ENCODE data around the gene NGLY1. TPM values are rescaled to one million over a fixed set of nuclear protein-coding genes. Genes with fewer than 3 reads are reported as not detected.

The NGLY1 gene
- total RNA-seq, 1 donor from 2014 or later: 34.1 TPM

- intact Hi-C loops (cut with DNase I): no loop called here
- no peak for ATAC-seq
- peaks cover 48% of the 10 kb centered on the region for H3K36me3 ChIP-seq
Measured at GRCh38 chr3:25775936-25776335, 7.3 kb downstream of the NGLY1 start.

DNA sequence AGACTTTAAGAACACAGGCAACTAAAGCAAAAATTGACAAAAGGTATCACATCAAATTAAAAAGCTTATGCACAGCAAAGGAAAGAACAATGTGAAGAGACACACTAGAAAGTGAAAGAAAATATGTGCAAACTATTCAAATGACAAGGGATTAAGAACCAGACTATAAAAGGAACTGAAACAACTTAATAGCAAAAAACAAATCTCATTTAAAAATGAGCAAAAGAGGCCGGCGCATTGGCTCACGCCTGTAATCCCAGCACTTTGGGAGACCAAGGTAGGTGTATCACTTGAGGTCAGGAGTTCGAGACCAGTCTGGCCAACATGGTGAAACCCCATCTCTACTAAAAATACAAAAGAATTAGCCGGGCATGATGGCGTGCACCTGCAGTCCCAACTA lies 14.4 kb downstream of the NGLY1 start:
- no peak for DNase-seq
- H3K36me3 ChIP-seq: peaks cover 29% of the 10 kb centered on the region
- no peak for ATAC-seq
- no peak overlapping the region for H3K27ac ChIP-seq
- no peaks in the 10 kb centered on the region for H3K27me3 ChIP-seq (ENCODE audit: low read depth)
- H3K4me3 ChIP-seq: no peak overlapping the region
- H3K4me1 ChIP-seq: no peaks in the 10 kb centered on the region
- H3K9me3 ChIP-seq: peaks cover 4% of the 10 kb centered on the region
- TF ChIP-seq CTCF (IDR thresholded peaks at IDR 0.05): no peak
- intact Hi-C loops (cut with DNase I): no loop called here

More at GRCh38 chr3:25775936-25776335, 7.3 kb downstream of the NGLY1 start:
- Histone ChIP-seq H3K27ac (no peak overlapping the region), H3K4me3 (no peak overlapping the region), H3K27me3 (ENCODE audit: low read depth) (no peaks in the 10 kb centered on the region), H3K4me1 (peaks cover 9% of the 10 kb centered on the region), H3K9me3 (peaks cover 4% of the 10 kb centered on the region)
- TF ChIP-seq CTCF (IDR thresholded peaks at IDR 0.05): no peak
- DNase-seq: no peak

DNA sequence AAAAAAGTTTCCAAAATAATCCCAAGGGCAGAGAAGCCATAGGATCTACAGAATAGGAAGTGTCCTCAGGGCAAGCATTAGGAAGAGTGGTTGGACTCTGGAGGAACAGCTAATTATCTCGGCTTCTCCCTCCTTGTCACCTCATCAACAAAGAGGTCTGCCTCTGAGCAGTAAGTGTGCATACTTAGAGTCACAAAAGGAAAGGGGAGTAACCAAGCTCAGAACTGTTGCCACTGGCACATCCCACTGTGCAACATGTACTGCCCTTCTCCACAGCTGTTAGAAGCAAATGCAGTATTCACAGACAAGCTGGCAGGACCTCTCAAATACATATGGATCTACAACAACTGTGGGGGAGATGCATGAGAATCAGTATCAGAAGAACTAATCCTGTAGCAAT lies 31.5 kb downstream of the NGLY1 start:
- peaks cover 55% of the 10 kb centered on the region for H3K36me3 ChIP-seq
- H3K9me3 ChIP-seq: no peaks in the 10 kb centered on the region
- no peak for TF ChIP-seq CTCF (IDR thresholded peaks at IDR 0.05)
- H3K27ac ChIP-seq: no peak overlapping the region
- intact Hi-C loops (cut with DNase I): no loop called here
- no peak overlapping the region for H3K4me3 ChIP-seq
- H3K27me3 ChIP-seq (ENCODE audit: low read depth): no peaks in the 10 kb centered on the region
- no peaks in the 10 kb centered on the region for H3K4me1 ChIP-seq
- DNase-seq (no peak), ATAC-seq (no peak)

DNA sequence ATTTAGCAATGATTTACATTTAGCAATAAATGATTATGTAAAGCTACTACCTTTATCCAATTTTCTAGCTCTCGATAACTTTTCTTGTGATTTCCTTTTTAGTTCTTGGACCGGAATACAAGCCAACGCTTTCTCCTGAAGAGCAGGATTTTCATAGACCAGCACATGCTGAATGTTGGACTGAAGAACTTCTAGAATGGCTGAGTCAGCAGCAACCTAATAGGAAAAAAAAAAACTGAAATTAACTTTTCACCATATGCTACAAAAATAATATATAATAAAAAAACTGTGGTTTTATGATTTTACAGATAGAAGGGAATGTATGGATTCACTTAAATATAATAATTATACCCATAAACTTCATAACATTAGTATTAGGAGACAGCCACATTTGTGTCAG lies 32.2 kb downstream of the NGLY1 start:
- Histone ChIP-seq H3K27me3 (ENCODE audit: low read depth) (no peaks in the 10 kb centered on the region), H3K4me3 (no peak overlapping the region), H3K4me1 (no peaks in the 10 kb centered on the region), H3K36me3 (peaks cover 57% of the 10 kb centered on the region), H3K9me3 (no peaks in the 10 kb centered on the region), H3K27ac (no peak overlapping the region)
- no peak for TF ChIP-seq CTCF (IDR thresholded peaks at IDR 0.05)
- intact Hi-C loops (cut with DNase I): no loop called here
- DNase-seq (no peak), ATAC-seq (no peak)

GRCh38 chr3:25749031-25749581 lies 34.1 kb downstream of the NGLY1 start:
- no peaks in the 10 kb centered on the region for H3K9me3 ChIP-seq
- no peaks in the 10 kb centered on the region for H3K27me3 ChIP-seq (ENCODE audit: low read depth)
- no peak overlapping the region for H3K4me3 ChIP-seq
- DNase-seq: no peak
- H3K36me3 ChIP-seq: peaks cover 57% of the 10 kb centered on the region
- H3K27ac ChIP-seq: no peak overlapping the region
- H3K4me1 ChIP-seq: no peaks in the 10 kb centered on the region
- no peak for TF ChIP-seq CTCF (IDR thresholded peaks at IDR 0.05)
- no peak for ATAC-seq
- intact Hi-C loops (cut with DNase I): no loop called here

DNA sequence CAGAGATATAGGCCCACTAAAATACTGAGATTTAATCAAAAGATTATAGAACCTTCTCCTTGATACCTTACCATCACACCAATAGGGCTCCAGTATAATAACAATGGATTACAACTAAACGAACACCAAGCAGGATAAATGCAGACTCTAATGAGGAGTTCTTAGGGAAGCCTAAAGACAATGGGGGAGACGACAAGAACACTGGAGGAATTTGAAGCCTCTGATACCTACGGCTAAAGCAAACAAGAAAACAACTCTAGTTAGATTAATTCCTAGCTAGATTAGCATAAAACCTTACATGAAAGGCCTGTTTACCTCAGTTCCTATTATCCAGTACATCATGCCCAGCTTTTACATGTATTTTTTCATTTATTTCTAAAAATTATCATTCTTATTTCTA lies 35.1 kb downstream of the NGLY1 start:
- H3K36me3 ChIP-seq: peaks cover 54% of the 10 kb centered on the region
- intact Hi-C loops (cut with DNase I): no loop called here
- no peak for ATAC-seq
- H3K4me1 ChIP-seq: no peaks in the 10 kb centered on the region
- TF ChIP-seq CTCF (IDR thresholded peaks at IDR 0.05): no peak
- H3K4me3 ChIP-seq: no peak overlapping the region
- DNase-seq: no peak
- H3K27me3 ChIP-seq (ENCODE audit: low read depth): no peaks in the 10 kb centered on the region
- no peak overlapping the region for H3K27ac ChIP-seq
- H3K9me3 ChIP-seq: no peaks in the 10 kb centered on the region
